ENCODE measurements around the gene XYLT1. TPM values are rescaled to one million over a fixed set of nuclear protein-coding genes. Genes with fewer than 3 reads are reported as not detected.

Gene XYLT1
- total RNA-seq, 2 donors from 2014 or later: 15.0 to 18.3 TPM

- TF ChIP-seq CTCF (IDR thresholded peaks at IDR 0.05): no peak
- H3K36me3 ChIP-seq: no peaks in the 10 kb centered on the region
- no peaks in the 10 kb centered on the region for H3K9me3 ChIP-seq
- H3K4me3 ChIP-seq: no peak overlapping the region
- intact Hi-C loops (cut with DNase I): no loop called here
- H3K4me1 ChIP-seq: no peaks in the 10 kb centered on the region
- H3K27me3 ChIP-seq: no peaks in the 10 kb centered on the region
- no peak overlapping the region for H3K9ac ChIP-seq (ENCODE audit: low read depth in 2 of 2, low read length in 2 of 2)
- no peak for DNase-seq
- no peak overlapping the region for H3K27ac ChIP-seq
Observed at GRCh38 chr16:17138801-17139200, 332.0 kb downstream of the XYLT1 start.

DNA sequence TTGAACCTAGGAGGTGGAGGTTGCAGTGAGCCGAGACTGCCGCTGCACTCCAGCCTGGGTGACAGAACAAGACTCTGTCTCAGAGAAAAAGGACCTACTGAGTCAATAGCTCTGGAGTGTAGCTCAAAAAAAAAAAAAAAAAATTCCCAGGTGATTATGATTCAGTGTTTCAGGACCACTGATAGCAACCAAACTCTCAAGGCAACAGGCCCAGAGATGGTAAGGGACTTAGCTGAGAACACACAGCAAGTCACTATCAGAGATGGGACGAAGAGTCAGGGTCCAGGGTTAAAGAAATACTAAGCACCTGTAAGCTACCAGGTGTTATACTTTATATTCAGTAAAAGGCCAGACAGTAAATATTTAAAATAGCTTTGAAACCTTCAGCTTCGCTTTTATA, 335.3 kb downstream of the XYLT1 start:
- H3K9me3 ChIP-seq: no peaks in the 10 kb centered on the region
- no peak overlapping the region for H3K9ac ChIP-seq (ENCODE audit: low read depth in 2 of 2, low read length in 2 of 2)
- intact Hi-C loops (cut with DNase I): no loop called here
- H3K27me3 ChIP-seq: no peaks in the 10 kb centered on the region
- no peak for TF ChIP-seq CTCF (IDR thresholded peaks at IDR 0.05)
- H3K36me3 ChIP-seq: no peaks in the 10 kb centered on the region
- no peak overlapping the region for H3K4me3 ChIP-seq
- H3K27ac ChIP-seq: no peak overlapping the region
- H3K4me1 ChIP-seq: no peaks in the 10 kb centered on the region
- no peak for DNase-seq

GRCh38 chr16:17134586-17134985, 336.2 kb downstream of the XYLT1 start:
- Histone ChIP-seq H3K9me3 (no peaks in the 10 kb centered on the region), H3K9ac (ENCODE audit: low read depth in 2 of 2, low read length in 2 of 2) (no peak overlapping the region), H3K36me3 (no peaks in the 10 kb centered on the region), H3K4me1 (no peaks in the 10 kb centered on the region), H3K27me3 (no peaks in the 10 kb centered on the region), H3K4me3 (no peak overlapping the region), H3K27ac (no peak overlapping the region)
- intact Hi-C loops (cut with DNase I): no loop called here
- no peak for TF ChIP-seq CTCF (IDR thresholded peaks at IDR 0.05)
- DNase-seq: no peak

- Histone ChIP-seq H3K27ac (no peak overlapping the region), H3K9ac (ENCODE audit: low read depth in 2 of 2, low read length in 2 of 2) (no peak overlapping the region), H3K4me3 (no peak overlapping the region), H3K36me3 (no peaks in the 10 kb centered on the region), H3K27me3 (no peaks in the 10 kb centered on the region), H3K9me3 (no peaks in the 10 kb centered on the region), H3K4me1 (no peaks in the 10 kb centered on the region)
- no peak for TF ChIP-seq CTCF (IDR thresholded peaks at IDR 0.05)
- intact Hi-C loops (cut with DNase I): no loop called here
- DNase-seq: no peak
Observed at GRCh38 chr16:17133851-17134250, 336.9 kb downstream of the XYLT1 start.

DNA sequence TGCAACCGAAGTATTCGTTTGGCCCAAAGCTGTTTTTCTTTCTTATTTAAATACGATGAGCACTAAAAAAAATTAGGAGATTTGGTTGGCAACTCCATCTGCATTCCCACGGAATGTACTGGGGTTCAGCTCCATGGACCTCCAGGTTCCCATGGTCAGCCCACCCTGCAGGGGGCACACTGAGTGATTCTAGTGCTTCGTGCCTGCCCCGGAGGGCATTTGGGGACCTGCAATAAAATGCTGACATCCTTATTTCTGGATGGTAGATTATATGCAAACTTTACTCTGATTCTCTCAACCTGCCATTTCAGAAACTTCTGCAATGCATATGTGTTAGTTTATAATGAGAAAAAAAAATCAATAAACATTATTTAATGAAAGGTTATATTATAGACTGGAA, 339.4 kb downstream of the XYLT1 start:
- H3K4me1 ChIP-seq: no peaks in the 10 kb centered on the region
- no peak for DNase-seq
- intact Hi-C loops (cut with DNase I): no loop called here
- no peak overlapping the region for H3K27ac ChIP-seq
- H3K27me3 ChIP-seq: no peaks in the 10 kb centered on the region
- H3K4me3 ChIP-seq: no peak overlapping the region
- H3K9me3 ChIP-seq: no peaks in the 10 kb centered on the region
- H3K36me3 ChIP-seq: no peaks in the 10 kb centered on the region
- no peak overlapping the region for H3K9ac ChIP-seq (ENCODE audit: low read depth in 2 of 2, low read length in 2 of 2)
- TF ChIP-seq CTCF (IDR thresholded peaks at IDR 0.05): no peak

DNA sequence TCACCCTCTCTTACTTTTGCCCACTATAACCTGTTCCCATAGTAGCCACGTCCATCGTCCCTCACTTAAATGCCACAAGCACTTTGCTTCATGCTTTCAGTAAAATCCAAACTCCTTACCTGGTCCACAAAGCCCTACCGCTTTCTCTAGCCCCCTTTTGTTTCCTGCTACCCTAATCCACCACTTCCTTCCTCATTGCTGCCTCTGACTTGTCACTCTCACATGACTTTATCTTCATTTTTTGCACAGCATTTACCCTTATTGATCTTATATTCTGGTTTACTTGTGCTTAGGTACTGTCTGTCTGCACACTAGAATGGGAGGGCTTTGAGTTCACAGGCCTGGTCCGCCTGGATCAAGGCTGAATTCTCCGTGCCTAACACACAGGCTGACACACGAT, 340.0 kb downstream of the XYLT1 start:
- Histone ChIP-seq H3K36me3 (no peaks in the 10 kb centered on the region), H3K27me3 (no peaks in the 10 kb centered on the region)
- TF ChIP-seq CTCF (IDR thresholded peaks at IDR 0.05): no peak

More for the DNA sequence above, 340.0 kb downstream of the XYLT1 start:
- intact Hi-C loops (cut with DNase I): no loop called here
- H3K9ac ChIP-seq (ENCODE audit: low read depth in 2 of 2, low read length in 2 of 2): no peak overlapping the region
- H3K9me3 ChIP-seq: no peaks in the 10 kb centered on the region
- DNase-seq: no peak
- H3K4me1 ChIP-seq: no peaks in the 10 kb centered on the region
- H3K27ac ChIP-seq: no peak overlapping the region
- no peak overlapping the region for H3K4me3 ChIP-seq
